Hindlimb muscle (tissue), 1 donor: ENCODE results near the gene DUSP6. TPM values are rescaled to one million over a fixed set of nuclear protein-coding genes. Genes with fewer than 3 reads are reported as not detected.
A peak's percentile ranks its signal among the peaks of the same experiment; 100 is the strongest.

Source experiments
- DNase-seq: peaks from one replicate; pipeline ENCODE4 v3.0.0-alpha.2; 2013
- polyA plus RNA-seq: library from polyadenylated mRNA; unstranded; fragments of 120-200 nt; gene quantifications from one replicate; pipeline ENCODE4 v1.2.1, GENCODE V29; 2013; ENCODE audit not compliant: insufficient read length

Gene DUSP6
- 48.9 TPM for polyA plus RNA-seq

GRCh38 chr12:89352492-89353187, at the start of gene DUSP6:
DUSP6 (minus strand) TSS chr12:89352501; CDS start chr12:89352039, 462 bp downstream.
- peak; percentile 94 for DNase-seq

- DNase-seq = no peak
These were observed 49.2 kb upstream of the DUSP6 start for GRCh38 chr12:89401433-89402058.

- DNase-seq = no peak
These were observed 48.1 kb upstream of the DUSP6 start for GRCh38 chr12:89400415-89400814.

GRCh38 chr12:89395712-89396111, 43.4 kb upstream of the DUSP6 start:
- DNase-seq = no peak

GRCh38 chr12:89393551-89394121, 41.3 kb upstream of the DUSP6 start:
- no peak for DNase-seq

- no peak for DNase-seq
These were observed 40.1 kb upstream of the DUSP6 start for GRCh38 chr12:89392391-89392790.

GRCh38 chr12:89391726-89392336, 39.5 kb upstream of the DUSP6 start:
- no peak for DNase-seq

GRCh38 chr12:89390802-89391673, 38.7 kb upstream of the DUSP6 start:
- no peak for DNase-seq

GRCh38 chr12:89389755-89390661, 37.7 kb upstream of the DUSP6 start:
- DNase-seq = no peak

GRCh38 chr12:89386138-89386537, 33.8 kb upstream of the DUSP6 start:
- no peak for DNase-seq

GRCh38 chr12:89384807-89385206, 32.5 kb upstream of the DUSP6 start:
- no peak for DNase-seq

GRCh38 chr12:89384050-89384758, 31.9 kb upstream of the DUSP6 start:
- peak; percentile 56 for DNase-seq

- no peak for DNase-seq
These were observed 31.1 kb upstream of the DUSP6 start for GRCh38 chr12:89383235-89384049.

- DNase-seq = no peak
These were observed 30.0 kb upstream of the DUSP6 start for GRCh38 chr12:89382328-89382727.

- DNase-seq = no peak
These were observed 27.7 kb upstream of the DUSP6 start for GRCh38 chr12:89379839-89380467.

GRCh38 chr12:89379148-89379838, 27.0 kb upstream of the DUSP6 start:
- DNase-seq = no peak

GRCh38 chr12:89376844-89377243, 24.5 kb upstream of the DUSP6 start:
- DNase-seq = no peak

GRCh38 chr12:89376202-89376529, 23.9 kb upstream of the DUSP6 start:
- no peak for DNase-seq
